ENCODE results near the gene RTL5.

Gene RTL5

GRCh38 chrX:72114306-72114705 lies 17.4 kb downstream of the RTL5 start:
- DNase-seq (ENCODE audit: low spot score) = no peak
- TF ChIP-seq CTCF (IDR thresholded peaks at IDR 0.05; ENCODE audit: extremely low read depth, missing control alignments) = no peak

GRCh38 chrX:72113461-72113860 lies 18.3 kb downstream of the RTL5 start:
- DNase-seq (ENCODE audit: low spot score) = no peak
- TF ChIP-seq CTCF (IDR thresholded peaks at IDR 0.05; ENCODE audit: extremely low read depth, missing control alignments) = no peak

- DNase-seq (ENCODE audit: low spot score) = no peak
- TF ChIP-seq CTCF (IDR thresholded peaks at IDR 0.05; ENCODE audit: extremely low read depth, missing control alignments) = no peak
Measured at GRCh38 chrX:72110876-72111708, 20.6 kb downstream of the RTL5 start.

GRCh38 chrX:72110051-72110875 lies 21.5 kb downstream of the RTL5 start:
- TF ChIP-seq CTCF (IDR thresholded peaks at IDR 0.05; ENCODE audit: extremely low read depth, missing control alignments) = no peak
- no peak for DNase-seq (ENCODE audit: low spot score)

- DNase-seq (ENCODE audit: low spot score) = no peak
- no peak for TF ChIP-seq CTCF (IDR thresholded peaks at IDR 0.05; ENCODE audit: extremely low read depth, missing control alignments)
Measured at GRCh38 chrX:72108666-72109065, 23.0 kb downstream of the RTL5 start.

GRCh38 chrX:72107841-72108595 lies 23.7 kb downstream of the RTL5 start:
- no peak for TF ChIP-seq CTCF (IDR thresholded peaks at IDR 0.05; ENCODE audit: extremely low read depth, missing control alignments)
- DNase-seq (ENCODE audit: low spot score) = no peak

Measured in GM20000 (cell line).